Dendritic cell treated with granulocyte-macrophage colony-stimulating factor and Interleukin-4, amounts not matched to agents 40 ng/mL and 50 ng/mL, for 4 days (primary cell): ENCODE data around the gene NTRK2.
"Not testable (repeated sequence)": the region's sequence is repeated elsewhere in the genome, so short reads cannot be mapped to it uniquely, and the experiment has no call there.

Source experiments
- H3K27ac Mint-ChIP-seq: one replicate; pipeline ENCODE4 v1.8.0; 2022; ENCODE audit warnings: mild to moderate bottlenecking, mixed read lengths
- H3K27me3 Mint-ChIP-seq: one replicate; pipeline ENCODE4 v1.8.0; 2022; ENCODE audit warnings: mild to moderate bottlenecking, mixed read lengths
- H3K36me3 Mint-ChIP-seq: one replicate; pipeline ENCODE4 v1.8.0; 2022; ENCODE audit warnings: low read depth, mixed read lengths
- H3K4me1 Mint-ChIP-seq: one replicate; pipeline ENCODE4 v1.8.0; 2022; ENCODE audit warnings: low read depth, mixed read lengths
- H3K4me3 Mint-ChIP-seq: one replicate; pipeline ENCODE4 v1.8.0; 2022; ENCODE audit warnings: mild to moderate bottlenecking, moderate library complexity, mixed read lengths
- H3K9me3 Mint-ChIP-seq: one replicate; pipeline ENCODE4 v1.8.0; 2022; ENCODE audit warnings: mixed read lengths
- intact Hi-C: fragments of 100-400 bp; cut with micrococcal nuclease; formaldehyde crosslinking; loops from one replicate; pipeline ENCODE4 v1.15.0; 2022

NTRK2 gene

GRCh38 chr9:84880835-84881234, 211.3 kb downstream of the NTRK2 start:
- Mint-ChIP-seq H3K9me3 (no peaks in the 10 kb centered on the region), H3K36me3 (no peaks in the 10 kb centered on the region), H3K4me1 (no peaks in the 10 kb centered on the region), H3K4me3 (no peak overlapping the region), H3K27ac (no peak overlapping the region), H3K27me3 (no peaks in the 10 kb centered on the region)
- intact Hi-C loops, result no loop called here

GRCh38 chr9:84886866-84887265, 217.3 kb downstream of the NTRK2 start:
- Mint-ChIP-seq H3K27ac (no peak overlapping the region), H3K36me3 (no peaks in the 10 kb centered on the region), H3K4me1 (no peaks in the 10 kb centered on the region), H3K27me3 (no peaks in the 10 kb centered on the region), H3K9me3 (no peaks in the 10 kb centered on the region), H3K4me3 (no peak overlapping the region)
- intact Hi-C loops, result no loop called here

- Mint-ChIP-seq H3K36me3 (no peaks in the 10 kb centered on the region), H3K27me3 (no peaks in the 10 kb centered on the region), H3K4me3 (no peak overlapping the region), H3K4me1 (no peaks in the 10 kb centered on the region), H3K27ac (no peak overlapping the region), H3K9me3 (no peaks in the 10 kb centered on the region)
- intact Hi-C loops, result no loop called here
These were observed 222.4 kb downstream of the NTRK2 start for GRCh38 chr9:84891924-84892323.

- Mint-ChIP-seq H3K4me1 (no peaks in the 10 kb centered on the region), H3K36me3 (no peaks in the 10 kb centered on the region), H3K27me3 (no peaks in the 10 kb centered on the region), H3K27ac (no peak overlapping the region), H3K9me3 (no peaks in the 10 kb centered on the region), H3K4me3 (no peak overlapping the region)
- intact Hi-C loops, result no loop called here
These were observed 224.0 kb downstream of the NTRK2 start for GRCh38 chr9:84893419-84894128.

- no peaks in the 10 kb centered on the region for H3K36me3 Mint-ChIP-seq
These were observed 225.3 kb downstream of the NTRK2 start for GRCh38 chr9:84894859-84895258.

GRCh38 chr9:84897362-84898094, 228.0 kb downstream of the NTRK2 start:
- no peaks in the 10 kb centered on the region for H3K4me1 Mint-ChIP-seq
- intact Hi-C loops, result no loop called here
- H3K27me3 Mint-ChIP-seq, result no peaks in the 10 kb centered on the region
- H3K27ac Mint-ChIP-seq, result no peak overlapping the region
- H3K4me3 Mint-ChIP-seq, result no peak overlapping the region
- no peaks in the 10 kb centered on the region for H3K36me3 Mint-ChIP-seq
- no peaks in the 10 kb centered on the region for H3K9me3 Mint-ChIP-seq

More at GRCh38 chr9:84894859-84895258, 225.3 kb downstream of the NTRK2 start:
- H3K4me3 Mint-ChIP-seq, result no peak overlapping the region
- no peaks in the 10 kb centered on the region for H3K27me3 Mint-ChIP-seq
- intact Hi-C loops, result no loop called here
- no peaks in the 10 kb centered on the region for H3K9me3 Mint-ChIP-seq
- H3K4me1 Mint-ChIP-seq, result no peaks in the 10 kb centered on the region
- H3K27ac Mint-ChIP-seq, result no peak overlapping the region

- Mint-ChIP-seq H3K27me3 (no peaks in the 10 kb centered on the region), H3K4me1 (no peaks in the 10 kb centered on the region), H3K9me3 (no peaks in the 10 kb centered on the region), H3K36me3 (no peaks in the 10 kb centered on the region), H3K4me3 (no peak overlapping the region), H3K27ac (no peak overlapping the region)
- intact Hi-C loops, result no loop called here
These were observed 228.7 kb downstream of the NTRK2 start for GRCh38 chr9:84898188-84898587.

- H3K27ac Mint-ChIP-seq, H3K27me3 Mint-ChIP-seq, H3K4me1 Mint-ChIP-seq, H3K4me3 Mint-ChIP-seq, intact Hi-C loops, H3K36me3 Mint-ChIP-seq, H3K9me3 Mint-ChIP-seq: not testable (repeated sequence)
These were observed 229.1 kb downstream of the NTRK2 start for GRCh38 chr9:84898618-84899017.

GRCh38 chr9:84899326-84899725, 229.8 kb downstream of the NTRK2 start:
- Mint-ChIP-seq H3K27me3 (no peaks in the 10 kb centered on the region), H3K36me3 (no peaks in the 10 kb centered on the region), H3K4me1 (no peaks in the 10 kb centered on the region), H3K27ac (no peak overlapping the region), H3K4me3 (no peak overlapping the region), H3K9me3 (no peaks in the 10 kb centered on the region)
- intact Hi-C loops, result no loop called here

- no peak overlapping the region for H3K4me3 Mint-ChIP-seq
- no peaks in the 10 kb centered on the region for H3K9me3 Mint-ChIP-seq
These were observed 230.9 kb downstream of the NTRK2 start for GRCh38 chr9:84900421-84900820.

GRCh38 chr9:84903963-84904362, 234.4 kb downstream of the NTRK2 start:
- no peaks in the 10 kb centered on the region for H3K4me1 Mint-ChIP-seq
- H3K9me3 Mint-ChIP-seq, result no peaks in the 10 kb centered on the region
- H3K27me3 Mint-ChIP-seq, result no peaks in the 10 kb centered on the region
- H3K27ac Mint-ChIP-seq, result no peak overlapping the region
- no peaks in the 10 kb centered on the region for H3K36me3 Mint-ChIP-seq
- H3K4me3 Mint-ChIP-seq, result no peak overlapping the region
- intact Hi-C loops, result no loop called here

More at GRCh38 chr9:84900421-84900820, 230.9 kb downstream of the NTRK2 start:
- no peaks in the 10 kb centered on the region for H3K27me3 Mint-ChIP-seq
- no peaks in the 10 kb centered on the region for H3K36me3 Mint-ChIP-seq
- no peak overlapping the region for H3K27ac Mint-ChIP-seq
- intact Hi-C loops, result no loop called here
- no peaks in the 10 kb centered on the region for H3K4me1 Mint-ChIP-seq

- no peaks in the 10 kb centered on the region for H3K4me1 Mint-ChIP-seq
- no peak overlapping the region for H3K4me3 Mint-ChIP-seq
- no peak overlapping the region for H3K27ac Mint-ChIP-seq
- no peaks in the 10 kb centered on the region for H3K36me3 Mint-ChIP-seq
- no peaks in the 10 kb centered on the region for H3K9me3 Mint-ChIP-seq
- H3K27me3 Mint-ChIP-seq, result no peaks in the 10 kb centered on the region
- intact Hi-C loops, result no loop called here
These were observed 247.2 kb downstream of the NTRK2 start for GRCh38 chr9:84916769-84917168.

GRCh38 chr9:84917366-84918070, 248.0 kb downstream of the NTRK2 start:
- Mint-ChIP-seq H3K9me3 (no peaks in the 10 kb centered on the region), H3K4me3 (no peak overlapping the region), H3K27me3 (no peaks in the 10 kb centered on the region), H3K27ac (no peak overlapping the region), H3K4me1 (no peaks in the 10 kb centered on the region), H3K36me3 (no peaks in the 10 kb centered on the region)
- intact Hi-C loops, result no loop called here

GRCh38 chr9:84919440-84919839, 249.9 kb downstream of the NTRK2 start:
- H3K4me3 Mint-ChIP-seq, result no peak overlapping the region
- no peaks in the 10 kb centered on the region for H3K27me3 Mint-ChIP-seq
- no peaks in the 10 kb centered on the region for H3K9me3 Mint-ChIP-seq
- H3K36me3 Mint-ChIP-seq, result no peaks in the 10 kb centered on the region
- H3K4me1 Mint-ChIP-seq, result no peaks in the 10 kb centered on the region
- intact Hi-C loops, result no loop called here
- H3K27ac Mint-ChIP-seq, result no peak overlapping the region
